GM12865 (cell line): ENCODE measurements around the gene ETS1.

Experiments
- DNase-seq: peaks from one replicate; pipeline ENCODE4 v3.0.0; 2010; ENCODE audit warnings: low read depth
- H3K4me3 ChIP-seq: 2 replicates; pipeline ENCODE4 v1.5.1; 2011; ENCODE audit warnings: mild to moderate bottlenecking, low read depth, low read length, control low read depth
- TF ChIP-seq, protein P1 (sequence below): IDR thresholded peaks from 2 replicates; pipeline ENCODE4 v1.5.1; 2011; ENCODE audit warnings: low read length, control low read depth, low read depth, inconsistent platforms; ENCODE audit not compliant: insufficient read depth; ENCODE audit errors: missing control alignments

The ETS1 gene

DNA sequence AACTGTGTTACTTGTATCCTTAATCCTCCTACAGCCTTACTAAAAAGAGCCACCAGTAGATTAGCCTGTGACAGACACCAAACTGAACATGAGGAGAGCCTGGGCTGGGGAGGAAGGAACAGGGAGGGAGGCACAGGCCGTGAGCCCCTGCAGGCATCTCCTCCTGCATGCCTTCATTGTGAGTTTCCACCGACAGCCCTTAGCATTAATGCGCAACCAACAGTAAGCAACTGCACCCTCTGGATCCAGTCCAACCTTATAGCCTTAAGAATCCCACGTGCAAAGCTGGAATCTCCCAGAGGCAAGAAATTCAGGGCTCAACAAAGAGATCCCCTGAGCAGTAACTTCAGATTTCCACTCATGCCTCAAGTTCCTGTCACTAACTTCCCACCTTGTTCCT lies 84.6 kb downstream of the ETS1 start:
- no peak overlapping the region for H3K4me3 ChIP-seq
- TF ChIP-seq, protein P1, sequence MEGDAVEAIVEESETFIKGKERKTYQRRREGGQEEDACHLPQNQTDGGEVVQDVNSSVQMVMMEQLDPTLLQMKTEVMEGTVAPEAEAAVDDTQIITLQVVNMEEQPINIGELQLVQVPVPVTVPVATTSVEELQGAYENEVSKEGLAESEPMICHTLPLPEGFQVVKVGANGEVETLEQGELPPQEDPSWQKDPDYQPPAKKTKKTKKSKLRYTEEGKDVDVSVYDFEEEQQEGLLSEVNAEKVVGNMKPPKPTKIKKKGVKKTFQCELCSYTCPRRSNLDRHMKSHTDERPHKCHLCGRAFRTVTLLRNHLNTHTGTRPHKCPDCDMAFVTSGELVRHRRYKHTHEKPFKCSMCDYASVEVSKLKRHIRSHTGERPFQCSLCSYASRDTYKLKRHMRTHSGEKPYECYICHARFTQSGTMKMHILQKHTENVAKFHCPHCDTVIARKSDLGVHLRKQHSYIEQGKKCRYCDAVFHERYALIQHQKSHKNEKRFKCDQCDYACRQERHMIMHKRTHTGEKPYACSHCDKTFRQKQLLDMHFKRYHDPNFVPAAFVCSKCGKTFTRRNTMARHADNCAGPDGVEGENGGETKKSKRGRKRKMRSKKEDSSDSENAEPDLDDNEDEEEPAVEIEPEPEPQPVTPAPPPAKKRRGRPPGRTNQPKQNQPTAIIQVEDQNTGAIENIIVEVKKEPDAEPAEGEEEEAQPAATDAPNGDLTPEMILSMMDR: no peak
- no peak for DNase-seq

DNA sequence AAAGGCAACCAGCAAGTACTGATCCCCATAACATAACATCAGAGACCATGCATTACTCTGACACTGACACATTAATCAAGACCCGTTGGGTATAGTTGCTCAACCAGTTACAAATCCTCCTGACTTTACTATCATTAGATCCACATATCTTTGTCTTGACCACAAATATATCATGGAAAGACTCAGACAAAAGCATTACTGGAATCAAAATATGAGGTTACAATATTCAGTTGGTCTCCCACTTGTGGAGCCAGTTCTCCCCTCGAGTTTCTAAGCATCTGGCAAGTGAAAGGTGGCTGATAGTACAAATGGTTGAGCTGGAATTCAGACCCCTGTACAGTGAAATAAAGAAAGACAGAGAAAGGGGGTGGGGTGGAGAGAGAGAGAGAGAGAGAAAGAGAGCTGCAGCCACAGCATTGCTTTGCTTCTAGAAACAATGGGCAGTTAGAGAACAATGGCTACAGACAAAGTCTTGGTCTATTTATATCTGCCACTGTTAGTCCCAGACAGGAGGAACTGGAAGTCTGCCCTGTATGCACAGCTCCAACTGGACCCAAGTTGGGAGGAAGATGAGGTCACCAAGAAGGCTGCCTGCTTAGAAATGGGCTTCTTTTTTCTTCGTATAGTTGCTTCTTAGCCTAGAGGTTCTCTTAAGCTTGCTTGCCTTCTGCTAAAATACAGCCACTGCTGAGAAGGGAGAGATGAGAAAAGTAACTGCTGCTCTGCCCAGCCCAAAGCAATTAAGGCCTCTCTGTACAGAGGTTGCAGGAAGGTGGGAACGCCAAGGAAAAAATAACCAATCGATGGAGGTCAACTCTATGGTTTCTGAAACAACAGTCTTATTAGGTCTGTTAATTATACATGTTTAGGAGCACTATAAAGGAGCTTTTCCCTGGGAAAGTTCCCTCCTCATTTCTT lies 85.5 kb downstream of the ETS1 start:
- no peak overlapping the region for H3K4me3 ChIP-seq
- TF ChIP-seq, protein P1: no peak
- no peak for DNase-seq

DNA sequence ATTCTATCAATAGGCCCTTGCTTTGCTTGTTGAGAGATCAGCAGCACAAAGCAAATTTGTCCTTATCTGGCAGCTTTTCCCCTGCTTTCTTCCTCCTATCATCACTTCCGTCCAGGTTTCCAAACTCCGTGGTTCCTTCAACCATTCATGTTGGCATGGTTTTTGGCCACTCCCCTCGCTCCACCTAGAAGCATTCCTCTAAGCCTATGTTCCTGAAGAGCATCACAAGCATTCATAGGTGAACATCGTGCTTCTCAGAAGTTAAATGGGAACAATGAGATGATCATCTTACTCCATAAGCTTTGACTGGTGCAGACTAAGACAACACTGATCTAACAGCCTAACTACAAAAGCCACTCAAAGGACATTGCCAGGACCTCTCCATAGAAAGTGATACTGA lies 86.3 kb downstream of the ETS1 start:
- TF ChIP-seq, protein P1: no peak
- DNase-seq: no peak
- no peak overlapping the region; the same call in none of the 2 replicates for H3K4me3 ChIP-seq

DNA sequence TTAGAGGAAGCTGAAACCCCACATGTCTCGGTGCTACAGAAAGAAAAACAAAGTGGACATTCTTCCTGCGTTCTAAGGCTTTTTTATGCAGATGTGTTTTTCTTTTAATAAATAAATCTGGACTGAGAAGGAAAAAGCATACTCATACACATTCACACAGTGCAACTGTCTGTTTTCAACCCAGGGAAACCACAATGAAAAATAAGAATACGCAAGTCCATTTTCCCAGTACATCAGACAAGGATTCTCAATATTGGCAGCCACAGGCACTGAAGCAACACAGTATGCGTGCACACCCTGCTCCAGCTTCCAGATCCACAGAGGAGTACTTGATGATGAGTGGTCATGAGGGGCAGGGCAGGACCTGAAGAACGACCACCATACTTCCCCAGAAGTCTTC lies 86.9 kb downstream of the ETS1 start:
- no peak for DNase-seq
- peak overlapping the region; percentile 21 for H3K4me3 ChIP-seq
- TF ChIP-seq, protein P1: no peak

DNA sequence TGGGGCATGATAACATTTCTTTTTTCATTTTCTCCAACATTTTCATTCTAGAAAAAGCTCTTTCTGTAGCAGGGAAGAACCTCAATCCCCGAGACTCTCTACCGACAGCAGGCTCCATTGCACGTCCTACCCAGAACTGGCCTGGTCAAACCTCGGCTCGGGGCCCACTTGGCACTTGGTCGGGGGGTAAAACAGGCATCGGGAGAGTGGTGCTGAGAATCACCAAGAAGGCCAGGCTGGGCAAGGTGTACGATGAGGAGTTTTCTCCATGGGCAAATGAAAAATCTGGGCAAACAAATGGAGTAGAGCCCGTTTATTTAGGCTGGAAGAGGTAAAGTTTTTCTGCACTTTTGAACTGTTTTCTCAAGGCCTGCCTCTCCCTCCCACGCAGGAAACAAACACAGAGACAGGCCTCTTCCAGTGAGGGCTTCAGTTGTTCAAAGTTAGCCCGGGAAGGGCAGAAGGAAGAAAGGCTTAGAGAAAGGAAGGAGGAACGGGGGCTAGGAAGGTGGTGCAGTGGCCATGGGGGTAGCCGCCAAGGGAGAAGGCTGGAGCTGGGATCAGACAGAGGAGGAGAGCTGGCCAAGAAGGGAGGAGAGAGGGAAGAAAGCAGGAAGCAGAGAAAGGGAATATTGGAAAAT lies 87.6 kb downstream of the ETS1 start:
- TF ChIP-seq, protein P1: no peak
- no peak overlapping the region for H3K4me3 ChIP-seq

DNA sequence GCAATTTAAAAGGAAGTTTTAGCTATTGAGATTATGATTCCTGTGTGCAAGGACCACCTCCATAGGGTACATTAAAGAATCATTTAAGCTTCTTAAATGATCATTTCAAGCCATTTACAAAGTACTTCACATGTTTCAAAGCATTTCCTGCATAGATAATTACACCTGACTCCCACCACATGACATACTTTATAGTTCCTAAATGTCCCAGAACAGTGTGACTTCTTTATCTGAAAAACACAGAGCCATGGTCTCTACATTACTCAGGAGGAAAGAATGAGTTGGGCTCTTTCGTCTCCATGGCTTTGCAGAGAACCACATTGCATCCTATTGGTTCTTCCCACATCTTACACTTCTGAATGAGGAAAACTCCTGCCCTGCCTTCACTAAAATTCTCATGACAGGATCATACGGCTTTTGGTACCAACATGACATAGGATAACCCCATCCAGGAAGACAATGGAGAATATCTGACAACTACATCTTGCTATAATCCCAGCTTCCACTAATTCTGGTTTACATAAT lies 88.6 kb downstream of the ETS1 start:
- no peak overlapping the region for H3K4me3 ChIP-seq
- TF ChIP-seq, protein P1: no peak
- DNase-seq: no peak

More for the DNA sequence above, 87.6 kb downstream of the ETS1 start:
- DNase-seq: no peak
